Lower leg skin (tissue), 4 donors: ENCODE results near the gene MAB21L3. TPM values are rescaled to one million over a fixed set of nuclear protein-coding genes. Genes with fewer than 3 reads are reported as not detected.

Experiments used
- DNase-seq, 2 donors: peaks; one replicate each; pipeline ENCODE4 v3.0.0-alpha.2; 2019; ENCODE audit warnings: low spot score in 2 of 2
- H3K4me3 ChIP-seq: fragments of 200-600 bp; sonication (generic); 2 replicates; pipeline ENCODE4 v1.5.1; 2017; ENCODE audit warnings: mild to moderate bottlenecking, low read depth; ENCODE audit not compliant: poor library complexity, severe bottlenecking
- CTCF ChIP-seq, 3 donors: fragments of 450-650 bp; IDR thresholded peaks; one replicate each; pipeline ENCODE4 v1.5.1; 2016; ENCODE audit warnings: antibody characterized with exemption in 3 of 3, mild to moderate bottlenecking in 3 of 3, moderate library complexity in 2 of 3
- POLR2A ChIP-seq, 2 donors: fragments of 450-650 bp; IDR thresholded peaks; one replicate each; pipeline ENCODE4 v1.6.1; 2016 to 2017; ENCODE audit warnings: antibody characterized with exemption in 2 of 2, mild to moderate bottlenecking in 1 of 2, moderate library complexity in 1 of 2
- whole genome bisulfite sequencing, 2 donors: methylation state at CpG; one replicate each; pipeline ENCODE4 v1.1.5; 2018; 5-methylcytosine and 5-hydroxymethylcytosine counted together
- intact Hi-C: fragments of 100-400 bp; cut with DNase I; formaldehyde crosslinking; loops from one replicate; pipeline ENCODE4 v1.15.0; 2023; ENCODE audit warnings: low total_unique reads
- total RNA-seq, 4 donors: library from RNA; depleted of rRNA; stranded (reverse); fragments of >200 nt; gene quantifications; one replicate each; pipeline ENCODE4 v1.1.0, GENCODE V29; 2016

MAB21L3 gene
- total RNA-seq, 4 donors from 2014 or later, result 17.7 to 27.1 (median 23.4) TPM

GRCh38 chr1:116075575-116075974 lies 35.6 kb upstream of the MAB21L3 start:
- 0% methylated on average over 1 of the region's 1 CpG for WGBS, 2 donors
- no peak for DNase-seq
- TF ChIP-seq POLR2A (IDR thresholded peaks at IDR 0.05) (no peak), CTCF (IDR thresholded peaks at IDR 0.05) (no peak)
- intact Hi-C loops, result no loop called here
- no peak overlapping the region for H3K4me3 ChIP-seq

DNA sequence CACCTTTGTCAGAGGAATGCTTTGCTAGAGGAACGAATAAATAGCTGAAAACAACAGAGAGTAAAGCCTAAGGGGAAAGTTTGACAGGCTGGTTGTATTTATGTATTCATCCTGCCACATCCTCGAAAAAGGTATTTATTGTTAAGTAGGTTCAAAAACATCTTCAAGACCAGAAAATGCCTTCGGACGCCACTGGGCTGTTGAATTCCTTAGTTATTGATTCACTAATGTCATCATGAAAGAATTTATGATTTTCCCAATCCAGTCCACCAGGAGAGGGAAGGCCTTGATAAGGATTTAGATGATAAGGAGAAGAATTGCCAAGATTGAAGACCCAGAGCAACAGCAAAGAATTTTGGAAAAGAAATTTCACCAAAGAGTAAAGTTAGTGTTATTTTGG lies 35.2 kb upstream of the MAB21L3 start:
- TF ChIP-seq POLR2A (IDR thresholded peaks at IDR 0.05) (no peak), CTCF (IDR thresholded peaks at IDR 0.05) (no peak)
- intact Hi-C loops, result no loop called here
- H3K4me3 ChIP-seq, result no peak overlapping the region
- WGBS, 2 donors, result 70 to 77% methylated on average over 4 of the region's 4 CpGs
- no peak for DNase-seq

- no peak for TF ChIP-seq CTCF (IDR thresholded peaks at IDR 0.05)
- TF ChIP-seq POLR2A (IDR thresholded peaks at IDR 0.05), result no peak
- no peak for DNase-seq
- H3K4me3 ChIP-seq, result no peak overlapping the region
- intact Hi-C loops, result no loop called here
- 93 to 96% methylated on average over 3 of the region's 3 CpGs for WGBS, 2 donors
Observed at GRCh38 chr1:116076831-116077230, 34.4 kb upstream of the MAB21L3 start.

GRCh38 chr1:116078699-116079223 lies 32.4 kb upstream of the MAB21L3 start:
- intact Hi-C loops, result no loop called here
- no peak overlapping the region for H3K4me3 ChIP-seq
- WGBS, 2 donors, result 66 to 75% methylated on average over 6 of the region's 6 CpGs
- DNase-seq, result no peak
- TF ChIP-seq POLR2A (IDR thresholded peaks at IDR 0.05) (no peak), CTCF (IDR thresholded peaks at IDR 0.05) (no peak)

DNA sequence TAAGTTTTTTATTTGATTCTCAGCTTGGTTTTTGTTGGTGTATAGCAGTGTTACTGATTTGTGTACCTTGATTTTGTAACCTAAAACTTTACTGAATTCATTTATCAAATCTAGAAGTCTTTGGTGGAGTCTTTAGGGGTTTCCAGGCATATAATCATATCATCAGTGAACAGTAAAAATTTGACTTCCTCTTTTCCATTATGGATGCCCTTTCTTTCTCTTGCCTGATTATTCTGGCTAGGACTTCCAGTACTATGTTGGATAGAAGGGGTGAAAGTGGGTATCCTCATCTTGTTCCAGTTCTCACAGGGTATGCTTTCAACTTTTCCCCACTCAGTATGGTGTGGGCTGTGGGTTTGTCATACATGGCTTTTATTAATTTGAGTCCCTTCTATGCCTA lies 23.6 kb upstream of the MAB21L3 start:
- TF ChIP-seq CTCF (IDR thresholded peaks at IDR 0.05), result no peak
- no peak for TF ChIP-seq POLR2A (IDR thresholded peaks at IDR 0.05)
- H3K4me3 ChIP-seq, result no peak overlapping the region
- intact Hi-C loops, result no loop called here
- no peak for DNase-seq

DNA sequence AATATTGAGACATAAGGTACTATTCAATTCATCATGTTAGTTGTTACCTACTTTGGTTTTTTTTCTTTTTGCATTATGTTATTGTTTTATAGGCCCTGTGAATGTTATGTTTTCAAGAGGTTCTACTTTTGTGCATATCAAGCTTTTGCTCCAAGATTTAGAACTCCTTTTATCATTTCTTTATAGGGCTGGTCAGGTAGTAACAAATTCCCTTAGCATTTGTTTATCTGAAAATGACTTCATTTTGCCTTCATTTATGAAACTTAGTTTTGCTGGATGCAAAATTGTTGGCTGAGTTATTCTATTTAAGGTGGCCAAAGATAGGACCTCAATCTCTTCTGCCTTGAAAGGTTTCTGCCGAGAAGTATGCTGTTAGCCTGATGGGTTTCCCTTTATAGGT lies 21.3 kb upstream of the MAB21L3 start:
- DNase-seq, result no peak
- no peak overlapping the region for H3K4me3 ChIP-seq
- intact Hi-C loops, result no loop called here
- TF ChIP-seq CTCF (IDR thresholded peaks at IDR 0.05) (no peak), POLR2A (IDR thresholded peaks at IDR 0.05) (no peak)
- 82 to 92% methylated on average over 1 of the region's 1 CpG for WGBS, 2 donors
